Astrocyte (in vitro differentiated cells and primary cell): ENCODE measurements around the gene C16orf95.

Source experiments
- EZH2 ChIP-seq: IDR thresholded peaks from 2 replicates; pipeline ENCODE4 v1.6.1; 2012; ENCODE audit warnings: mild to moderate bottlenecking, low read length, inconsistent platforms; ENCODE audit not compliant: insufficient read depth
- TF ChIP-seq, protein P1 (sequence below): IDR thresholded peaks from 2 replicates; pipeline ENCODE4 v1.5.1; 2011; ENCODE audit warnings: low read depth, mild to moderate bottlenecking, inconsistent platforms, low read length, moderate library complexity; ENCODE audit not compliant: insufficient read depth

GRCh38 chr16:87324411-87325275 is 7.5 kb upstream of the C16orf95 start:
- no peak for TF ChIP-seq EZH2
- TF ChIP-seq, protein P1, sequence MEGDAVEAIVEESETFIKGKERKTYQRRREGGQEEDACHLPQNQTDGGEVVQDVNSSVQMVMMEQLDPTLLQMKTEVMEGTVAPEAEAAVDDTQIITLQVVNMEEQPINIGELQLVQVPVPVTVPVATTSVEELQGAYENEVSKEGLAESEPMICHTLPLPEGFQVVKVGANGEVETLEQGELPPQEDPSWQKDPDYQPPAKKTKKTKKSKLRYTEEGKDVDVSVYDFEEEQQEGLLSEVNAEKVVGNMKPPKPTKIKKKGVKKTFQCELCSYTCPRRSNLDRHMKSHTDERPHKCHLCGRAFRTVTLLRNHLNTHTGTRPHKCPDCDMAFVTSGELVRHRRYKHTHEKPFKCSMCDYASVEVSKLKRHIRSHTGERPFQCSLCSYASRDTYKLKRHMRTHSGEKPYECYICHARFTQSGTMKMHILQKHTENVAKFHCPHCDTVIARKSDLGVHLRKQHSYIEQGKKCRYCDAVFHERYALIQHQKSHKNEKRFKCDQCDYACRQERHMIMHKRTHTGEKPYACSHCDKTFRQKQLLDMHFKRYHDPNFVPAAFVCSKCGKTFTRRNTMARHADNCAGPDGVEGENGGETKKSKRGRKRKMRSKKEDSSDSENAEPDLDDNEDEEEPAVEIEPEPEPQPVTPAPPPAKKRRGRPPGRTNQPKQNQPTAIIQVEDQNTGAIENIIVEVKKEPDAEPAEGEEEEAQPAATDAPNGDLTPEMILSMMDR = peak; percentile 62
